ENCODE data around the gene DGKB.
A peak's percentile ranks its signal among the peaks of the same experiment; 100 is the strongest.
"Not testable (repeated sequence)": the region's sequence is repeated elsewhere in the genome, so short reads cannot be mapped to it uniquely, and the experiment has no call there.

Gene DGKB

GRCh38 chr7:14458846-14459245, 443.7 kb downstream of the DGKB start:
- not testable (repeated sequence) for DNase-seq (ENCODE audit: low read depth)

GRCh38 chr7:14457568-14458453, 444.7 kb downstream of the DGKB start:
- DNase-seq (ENCODE audit: low read depth): peak; percentile 83

GRCh38 chr7:14449291-14449690, 453.3 kb downstream of the DGKB start:
- no peak for DNase-seq (ENCODE audit: low read depth)

GRCh38 chr7:14446829-14447228, 455.7 kb downstream of the DGKB start:
- no peak for DNase-seq (ENCODE audit: low read depth)

GRCh38 chr7:14446219-14446618, 456.3 kb downstream of the DGKB start:
- DNase-seq (ENCODE audit: low read depth): no peak

GRCh38 chr7:14438366-14438765, 464.2 kb downstream of the DGKB start:
- no peak for DNase-seq (ENCODE audit: low read depth)

GRCh38 chr7:14436878-14437277, 465.7 kb downstream of the DGKB start:
- DNase-seq (ENCODE audit: low read depth): no peak

GRCh38 chr7:14432924-14433323, 469.6 kb downstream of the DGKB start:
- DNase-seq (ENCODE audit: low read depth): no peak

GRCh38 chr7:14430926-14431325, 471.6 kb downstream of the DGKB start:
- DNase-seq (ENCODE audit: low read depth): no peak

- DNase-seq (ENCODE audit: low read depth): no peak
Measured at GRCh38 chr7:14425559-14425958, 477.0 kb downstream of the DGKB start.

GRCh38 chr7:14424675-14425074, 477.9 kb downstream of the DGKB start:
- no peak for DNase-seq (ENCODE audit: low read depth)

GRCh38 chr7:14420768-14421167, 481.8 kb downstream of the DGKB start:
- DNase-seq (ENCODE audit: low read depth): no peak

GRCh38 chr7:14419531-14419930, 483.0 kb downstream of the DGKB start:
- no peak for DNase-seq (ENCODE audit: low read depth)

- DNase-seq (ENCODE audit: low read depth): no peak
Measured at GRCh38 chr7:14418633-14419032, 483.9 kb downstream of the DGKB start.

- DNase-seq (ENCODE audit: low read depth): no peak
Measured at GRCh38 chr7:14414274-14414986, 488.1 kb downstream of the DGKB start.

- DNase-seq (ENCODE audit: low read depth): no peak
Measured at GRCh38 chr7:14407246-14408015, 495.1 kb downstream of the DGKB start.

- DNase-seq (ENCODE audit: low read depth): no peak
Measured at GRCh38 chr7:14403587-14403986, 499.0 kb downstream of the DGKB start.

- no peak for DNase-seq (ENCODE audit: low read depth)
Measured at GRCh38 chr7:14400271-14400670, 502.3 kb downstream of the DGKB start.

GRCh38 chr7:14398526-14398925, 504.0 kb downstream of the DGKB start:
- no peak for DNase-seq (ENCODE audit: low read depth)

- DNase-seq (ENCODE audit: low read depth): no peak
Measured at GRCh38 chr7:14395860-14396259, 506.7 kb downstream of the DGKB start.

GRCh38 chr7:14394786-14395185, 507.8 kb downstream of the DGKB start:
- no peak for DNase-seq (ENCODE audit: low read depth)

GRCh38 chr7:14389595-14389994, 513.0 kb downstream of the DGKB start:
- no peak for DNase-seq (ENCODE audit: low read depth)

GRCh38 chr7:14389181-14389591, 513.4 kb downstream of the DGKB start:
- no peak for DNase-seq (ENCODE audit: low read depth)
